PC-9 (cell line): ENCODE results near the gene ADAMTSL3.

Experiments used
- CTCF ChIP-seq: fragments of 200-600 bp; sonication (generic); conservative IDR thresholded peaks from 2 replicates; pipeline ENCODE4 v1.6.1; 2017; ENCODE audit warnings: mixed run types, antibody characterized with exemption, mild to moderate bottlenecking, moderate library complexity
- EZH2 ChIP-seq: fragments of 200-600 bp; sonication (generic); IDR thresholded peaks from 2 replicates; pipeline ENCODE4 v1.8.0; 2017; ENCODE audit warnings: antibody characterized with exemption, low read depth

- TF ChIP-seq EZH2 (no peak), CTCF (no peak)
Observed at GRCh38 chr15:83940136-83940535, 286.2 kb downstream of the ADAMTSL3 start.
